Inferior parietal cortex (tissue), 1 donor: ENCODE results near the gene KCNQ1OT1.

Experiments used
- DNase-seq: peaks from one replicate; pipeline ENCODE4 v3.0.0-alpha.2; 2016; ENCODE audit errors: extremely low spot score

The KCNQ1OT1 gene

GRCh38 chr11:2688381-2689231 is 11.2 kb downstream of the KCNQ1OT1 start:
- no peak for DNase-seq

- DNase-seq, result no peak
Observed at GRCh38 chr11:2687782-2688191, 12.0 kb downstream of the KCNQ1OT1 start.

- DNase-seq, result no peak
Observed at GRCh38 chr11:2687223-2687530, 12.6 kb downstream of the KCNQ1OT1 start.

GRCh38 chr11:2686360-2687222 is 13.2 kb downstream of the KCNQ1OT1 start:
- DNase-seq, result no peak

GRCh38 chr11:2685566-2686359 is 14.0 kb downstream of the KCNQ1OT1 start:
- no peak for DNase-seq

GRCh38 chr11:2685051-2685450 is 14.7 kb downstream of the KCNQ1OT1 start:
- no peak for DNase-seq

GRCh38 chr11:2684581-2684980 is 15.2 kb downstream of the KCNQ1OT1 start:
- DNase-seq, result no peak

GRCh38 chr11:2683806-2684205 is 16.0 kb downstream of the KCNQ1OT1 start:
- no peak for DNase-seq

- no peak for DNase-seq
Observed at GRCh38 chr11:2681408-2682145, 18.2 kb downstream of the KCNQ1OT1 start.

GRCh38 chr11:2679011-2679676 is 20.6 kb downstream of the KCNQ1OT1 start:
- DNase-seq, result no peak

GRCh38 chr11:2678396-2678795 is 21.4 kb downstream of the KCNQ1OT1 start:
- DNase-seq, result no peak

GRCh38 chr11:2677127-2677526 is 22.7 kb downstream of the KCNQ1OT1 start:
- no peak for DNase-seq

- DNase-seq, result no peak
Observed at GRCh38 chr11:2675540-2675939, 24.3 kb downstream of the KCNQ1OT1 start.

GRCh38 chr11:2674658-2675131 is 25.1 kb downstream of the KCNQ1OT1 start:
- no peak for DNase-seq

GRCh38 chr11:2673871-2674471 is 25.8 kb downstream of the KCNQ1OT1 start:
- DNase-seq, result no peak

GRCh38 chr11:2673250-2673610 is 26.6 kb downstream of the KCNQ1OT1 start:
- DNase-seq, result no peak

- DNase-seq, result no peak
Observed at GRCh38 chr11:2672553-2673249, 27.1 kb downstream of the KCNQ1OT1 start.

GRCh38 chr11:2671748-2672147 is 28.0 kb downstream of the KCNQ1OT1 start:
- no peak for DNase-seq

- DNase-seq, result no peak
Observed at GRCh38 chr11:2670541-2671100, 29.2 kb downstream of the KCNQ1OT1 start.
